Activated CD4-positive, alpha-beta T cell treated with anti-CD3 and anti-CD28 coated beads, Interleukin-10, Interleukin-2, amounts not matched to agents 100 ng/mL and 50 ng/mL, durations not matched to agents 16 hours and 8 hours (primary cell): ENCODE measurements around the gene ATP6V0C.
"Not testable (repeated sequence)": the region's sequence is repeated elsewhere in the genome, so short reads cannot be mapped to it uniquely, and the experiment has no call there.

Experiments
- DNase-seq: peaks from one replicate; pipeline ENCODE4 v3.0.0-alpha.2; 2020

Gene ATP6V0C

GRCh38 chr16:2475413-2476344 is 38.1 kb upstream of the ATP6V0C start:
- peak; percentile 55 for DNase-seq

GRCh38 chr16:2476345-2476720 is 37.4 kb upstream of the ATP6V0C start:
- DNase-seq: no peak

GRCh38 chr16:2476741-2477140 is 37.0 kb upstream of the ATP6V0C start:
- no peak for DNase-seq

- DNase-seq: no peak
Measured at GRCh38 chr16:2477327-2477726, 36.4 kb upstream of the ATP6V0C start.

- no peak for DNase-seq
Measured at GRCh38 chr16:2478279-2478678, 35.5 kb upstream of the ATP6V0C start.

- DNase-seq: not testable (repeated sequence)
Measured at GRCh38 chr16:2479996-2480395, 33.8 kb upstream of the ATP6V0C start.

GRCh38 chr16:2480948-2481347 is 32.8 kb upstream of the ATP6V0C start:
- DNase-seq: no peak

- no peak for DNase-seq
Measured at GRCh38 chr16:2481676-2482075, 32.1 kb upstream of the ATP6V0C start.

GRCh38 chr16:2482249-2482648 is 31.5 kb upstream of the ATP6V0C start:
- DNase-seq: no peak

GRCh38 chr16:2482708-2483534 is 30.8 kb upstream of the ATP6V0C start:
- no peak for DNase-seq

GRCh38 chr16:2483939-2484897 is 29.5 kb upstream of the ATP6V0C start:
- no peak for DNase-seq

GRCh38 chr16:2484898-2485508 is 28.7 kb upstream of the ATP6V0C start:
- no peak for DNase-seq

- no peak for DNase-seq
Measured at GRCh38 chr16:2485811-2486507, 27.8 kb upstream of the ATP6V0C start.

GRCh38 chr16:2486645-2487516 is 26.9 kb upstream of the ATP6V0C start:
- DNase-seq: peak; percentile 75

GRCh38 chr16:2487517-2487842 is 26.3 kb upstream of the ATP6V0C start:
- DNase-seq: no peak

GRCh38 chr16:2487903-2488531 is 25.7 kb upstream of the ATP6V0C start:
- DNase-seq: no peak

- DNase-seq: no peak
Measured at GRCh38 chr16:2489581-2489980, 24.2 kb upstream of the ATP6V0C start.

GRCh38 chr16:2490190-2491105 is 23.3 kb upstream of the ATP6V0C start:
- DNase-seq: no peak

GRCh38 chr16:2492292-2492691 is 21.5 kb upstream of the ATP6V0C start:
- no peak for DNase-seq
